HS-27A (cell line): Measurements from ENCODE around the gene AQP2.
"Not testable (repeated sequence)": the region's sequence is repeated elsewhere in the genome, so short reads cannot be mapped to it uniquely, and the experiment has no call there.

Source experiments
- DNase-seq: peaks from one replicate; pipeline ENCODE4 v3.0.0-alpha.2; 2012; ENCODE audit warnings: low read depth, missing footprints

Gene AQP2

DNA sequence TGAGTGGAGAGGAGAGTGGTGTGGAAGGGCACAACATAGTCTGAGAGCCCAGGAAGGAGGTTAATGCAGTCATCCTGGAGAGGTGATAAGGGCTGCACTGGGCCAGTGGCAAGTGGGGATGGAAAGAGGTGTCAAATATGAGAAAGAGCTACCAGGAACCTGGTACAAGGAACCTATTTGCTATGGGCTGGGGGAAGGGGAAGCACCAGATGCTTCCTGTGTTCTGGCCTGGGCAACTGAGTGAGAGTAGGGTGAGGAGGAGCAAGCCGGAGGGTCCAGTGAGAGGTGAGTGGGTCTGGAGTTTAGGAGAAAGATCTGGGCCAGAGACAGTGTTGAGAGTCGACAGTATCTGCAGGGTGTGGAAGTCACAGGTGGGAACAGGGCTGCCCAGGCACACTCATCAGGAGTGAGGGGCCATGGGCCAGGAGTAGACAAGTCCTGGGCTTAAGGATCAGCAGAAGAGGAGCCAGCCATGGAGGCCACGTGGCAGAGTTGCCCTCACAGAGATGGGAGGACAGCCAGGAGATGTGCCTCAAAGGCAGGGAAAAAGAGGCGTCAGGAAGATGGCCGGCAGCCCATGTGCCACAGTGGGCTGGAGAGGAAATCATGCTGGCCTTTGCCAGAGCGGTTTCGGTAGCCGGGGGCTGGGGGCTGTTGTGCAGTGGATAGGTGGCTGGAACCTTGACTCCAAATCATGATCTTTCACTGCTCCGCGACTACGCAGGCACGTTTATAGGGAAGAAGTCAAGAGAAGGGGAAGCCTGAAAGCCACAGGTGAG is 19.3 kb downstream of the AQP2 start:
- DNase-seq, result no peak

DNA sequence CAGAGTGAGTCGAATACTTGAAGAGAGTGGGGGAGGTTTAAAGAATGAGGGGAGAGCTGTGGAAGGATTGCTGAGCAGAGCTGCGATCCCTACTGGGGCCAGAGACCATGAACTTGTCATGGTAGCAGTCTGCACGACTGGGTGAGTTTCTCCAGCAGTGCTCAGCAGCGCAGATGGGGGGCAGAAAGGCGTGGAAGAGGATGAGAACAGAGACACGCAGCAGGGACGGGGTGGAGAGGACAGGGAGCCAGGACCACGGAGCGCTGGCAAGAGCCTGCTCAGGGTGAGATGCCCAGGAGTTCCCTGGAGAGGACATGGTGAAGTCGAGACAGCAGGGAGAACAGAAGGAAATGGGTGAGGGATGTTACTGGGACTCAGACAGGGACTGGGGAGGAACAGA is 20.1 kb downstream of the AQP2 start:
- no peak for DNase-seq

DNA sequence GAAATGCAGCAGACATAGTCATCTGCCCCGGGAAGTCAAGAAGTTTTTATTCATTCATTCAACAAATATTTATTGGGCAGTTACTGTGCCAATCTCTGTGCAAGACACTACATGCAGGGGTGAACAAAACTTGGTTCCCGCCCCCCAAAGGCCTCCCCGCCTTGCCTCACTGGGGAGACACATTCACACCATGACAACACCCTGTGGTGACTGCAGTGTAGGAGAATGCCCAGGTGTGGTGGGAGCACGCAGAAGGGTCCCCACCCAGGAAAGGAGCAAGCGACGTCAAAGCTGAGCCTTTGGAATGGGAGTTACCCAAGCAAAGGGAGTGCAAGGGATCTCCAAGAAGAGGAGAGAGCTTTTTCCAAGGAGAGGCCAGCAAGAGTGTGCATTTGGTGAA is 20.6 kb downstream of the AQP2 start:
- no peak for DNase-seq

DNA sequence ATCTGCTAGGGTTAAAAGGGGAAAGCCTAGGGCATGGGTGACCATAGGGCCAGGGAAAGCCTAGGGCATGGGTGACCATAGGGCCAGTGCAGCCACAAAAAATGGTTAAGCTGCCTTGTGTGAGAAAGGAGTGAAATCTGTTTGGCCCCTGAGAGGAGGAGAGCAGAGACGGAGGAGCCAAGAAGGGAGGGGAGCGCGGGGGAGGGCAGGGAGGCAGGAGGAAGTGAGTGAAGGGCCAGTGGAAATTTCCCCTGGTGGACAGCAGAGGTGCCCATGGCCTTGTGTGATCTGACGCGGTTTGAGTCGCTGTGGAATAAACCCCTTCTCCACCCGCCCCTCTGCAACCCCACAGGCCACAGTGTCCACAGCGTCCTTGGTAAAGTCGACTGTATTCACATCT is 21.6 kb downstream of the AQP2 start:
- DNase-seq, result no peak

DNA sequence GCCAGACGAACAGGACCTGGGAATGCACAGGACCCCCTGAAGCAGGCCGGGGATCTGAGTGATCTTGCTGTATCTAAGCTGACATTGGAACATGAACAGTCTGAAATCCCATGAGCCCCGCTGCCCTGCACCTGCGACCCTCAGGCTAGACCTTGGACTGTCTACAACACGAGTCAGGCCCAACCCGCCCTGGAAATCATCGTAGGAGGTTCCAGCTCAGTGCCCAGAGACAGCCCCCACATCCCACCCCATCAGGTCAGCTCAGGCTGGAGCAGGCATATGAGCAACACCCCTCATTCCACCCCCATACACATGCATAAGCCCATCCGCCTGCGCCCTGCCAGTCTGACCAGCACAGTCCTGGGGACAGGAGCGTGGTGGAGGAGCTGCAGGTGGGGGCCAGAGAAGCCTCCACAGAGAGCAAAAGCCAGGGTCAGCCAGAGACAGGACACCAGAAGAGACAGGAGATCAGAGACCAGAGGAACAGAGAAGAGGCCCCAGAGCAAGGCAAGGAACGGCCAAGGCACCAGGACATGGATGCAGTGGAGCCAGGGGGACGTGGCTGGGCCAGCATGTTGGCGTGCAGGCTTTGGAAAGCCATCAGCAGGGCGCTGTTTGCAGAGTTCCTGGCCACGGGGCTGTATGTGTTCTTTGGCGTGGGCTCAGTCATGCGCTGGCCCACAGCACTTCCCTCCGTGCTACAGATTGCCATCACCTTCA is 22.3 kb downstream of the AQP2 start, which contains the start of gene AQP6:
Gene AQP6 (plus strand): TSS at position 307 of the 720 bp plus-strand sequence. CDS start 227 bp downstream, at position 534.
- no peak for DNase-seq

DNA sequence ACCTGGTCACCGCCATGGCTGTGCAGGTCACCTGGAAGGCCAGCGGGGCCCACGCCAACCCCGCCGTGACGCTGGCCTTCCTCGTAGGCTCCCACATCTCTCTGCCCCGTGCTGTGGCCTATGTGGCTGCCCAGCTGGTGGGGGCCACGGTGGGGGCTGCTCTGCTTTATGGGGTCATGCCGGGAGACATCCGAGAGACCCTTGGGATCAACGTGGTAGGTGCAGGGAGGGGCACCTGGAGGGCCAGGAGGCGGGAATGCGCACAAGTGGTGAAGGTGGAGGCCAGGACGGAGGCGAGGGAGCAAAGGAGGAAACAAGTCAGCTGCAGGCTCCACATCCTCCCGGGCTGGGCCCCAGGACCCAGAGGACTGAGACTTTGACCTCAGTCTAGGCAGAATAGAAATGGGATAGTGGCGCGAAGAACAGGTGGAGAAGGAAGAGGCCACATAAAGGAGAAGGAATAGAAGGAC is 22.9 kb downstream of the AQP2 start:
- no peak for DNase-seq

DNA sequence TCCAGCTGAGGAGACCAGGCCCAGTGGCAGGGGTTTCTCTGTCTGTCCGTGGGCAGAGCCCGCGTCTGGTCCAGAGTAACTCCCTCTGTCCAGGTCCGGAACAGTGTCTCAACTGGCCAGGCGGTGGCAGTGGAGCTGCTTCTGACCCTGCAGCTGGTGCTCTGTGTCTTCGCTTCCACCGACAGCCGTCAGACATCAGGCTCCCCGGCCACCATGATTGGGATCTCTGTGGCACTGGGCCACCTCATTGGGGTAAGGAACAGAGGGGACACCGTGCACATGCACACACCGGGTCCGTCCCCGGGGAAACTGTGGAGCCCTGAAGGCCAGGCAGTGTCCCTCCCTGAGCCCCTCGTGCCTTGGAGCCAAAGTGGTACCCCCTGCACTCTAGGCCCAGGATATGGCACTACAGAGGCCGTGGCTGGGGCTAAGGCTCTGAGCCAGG is 23.7 kb downstream of the AQP2 start:
- DNase-seq, result no peak

DNA sequence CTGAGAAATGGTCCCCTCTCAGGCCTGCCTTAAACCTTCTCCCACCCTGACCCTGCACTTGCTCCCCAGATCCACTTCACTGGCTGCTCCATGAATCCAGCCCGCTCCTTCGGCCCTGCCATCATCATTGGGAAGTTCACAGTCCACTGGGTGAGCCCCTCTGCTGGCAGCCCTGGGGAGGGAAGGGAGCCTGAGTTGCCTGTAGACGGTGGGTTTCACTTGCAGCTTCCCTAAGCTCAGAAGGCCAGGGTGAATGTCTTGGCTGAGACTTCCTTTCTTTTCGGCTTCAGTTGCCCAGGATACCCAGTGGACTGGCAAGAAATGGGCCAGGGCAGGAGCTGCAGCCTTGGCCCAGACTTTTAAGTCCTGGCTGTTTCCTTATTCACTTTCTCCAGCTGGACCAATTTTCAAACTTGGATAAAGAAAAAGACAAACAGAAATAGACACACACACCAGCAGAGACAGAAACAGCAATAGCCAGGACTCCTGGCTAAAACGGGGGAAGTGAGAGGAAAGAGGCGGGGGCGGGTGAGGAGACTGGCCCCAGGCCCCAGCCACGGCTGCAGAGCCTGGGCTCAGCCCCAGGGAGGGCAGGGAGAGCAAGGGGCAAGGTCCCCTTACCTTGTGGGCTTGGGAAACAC is 24.3 kb downstream of the AQP2 start:
- no peak for DNase-seq

DNA sequence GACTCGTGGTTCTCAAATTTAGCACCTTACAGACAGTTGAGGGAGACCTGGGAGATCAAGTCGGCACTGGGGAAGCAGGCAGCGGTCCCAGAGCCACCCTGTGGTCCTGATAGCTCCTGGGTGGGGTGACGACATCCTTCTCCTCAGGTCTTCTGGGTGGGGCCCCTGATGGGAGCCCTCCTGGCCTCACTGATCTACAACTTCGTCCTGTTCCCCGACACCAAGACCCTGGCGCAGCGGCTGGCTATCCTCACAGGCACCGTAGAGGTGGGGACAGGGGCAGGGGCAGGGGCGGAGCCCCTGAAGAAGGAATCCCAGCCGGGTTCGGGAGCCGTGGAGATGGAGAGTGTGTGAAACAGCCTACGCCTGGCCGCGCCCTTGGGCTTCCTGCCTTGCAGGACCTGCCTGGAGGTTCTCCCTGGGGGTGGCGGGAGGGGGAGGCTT is 24.8 kb downstream of the AQP2 start:
- no peak for DNase-seq

DNA sequence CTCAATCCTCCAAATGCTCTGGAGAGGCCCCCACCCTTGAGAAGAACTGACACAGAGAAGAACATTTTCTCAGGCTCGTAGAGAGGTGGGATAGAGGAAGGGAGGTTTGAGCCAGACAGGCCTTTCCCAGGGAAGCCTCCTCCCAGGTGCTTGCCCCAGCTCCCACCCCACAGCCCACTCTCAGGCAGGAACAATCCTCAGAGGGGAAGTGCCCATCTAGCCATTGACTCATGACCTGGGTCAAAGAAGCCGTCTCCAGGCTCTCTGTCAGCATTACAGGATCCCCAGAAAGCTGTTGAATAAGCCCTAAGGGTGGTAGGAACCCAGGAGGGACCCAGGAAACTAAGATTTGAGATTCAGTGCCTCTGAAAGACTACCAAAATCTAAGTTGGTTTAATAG is 26.0 kb downstream of the AQP2 start:
- DNase-seq, result no peak

DNA sequence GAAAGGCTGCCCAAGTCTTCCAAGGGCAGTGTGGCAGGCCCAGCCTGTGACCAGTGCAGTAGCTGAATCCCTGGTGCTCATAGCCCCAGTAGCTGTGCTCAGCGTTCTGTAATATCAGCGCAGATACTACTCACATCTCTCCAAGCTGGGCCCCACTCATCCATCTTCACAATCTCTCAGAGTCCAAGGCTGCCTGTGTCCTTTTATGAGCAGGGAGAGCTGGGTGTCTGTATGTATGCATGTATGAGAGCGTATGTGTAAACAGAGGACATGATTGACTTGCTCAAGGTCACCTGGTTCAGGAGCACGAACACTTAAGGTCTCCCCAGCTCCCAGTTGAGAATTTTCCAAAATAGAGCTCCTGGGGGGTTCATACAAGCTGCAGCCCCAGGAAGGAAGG is 27.6 kb downstream of the AQP2 start:
- DNase-seq, result no peak

DNA sequence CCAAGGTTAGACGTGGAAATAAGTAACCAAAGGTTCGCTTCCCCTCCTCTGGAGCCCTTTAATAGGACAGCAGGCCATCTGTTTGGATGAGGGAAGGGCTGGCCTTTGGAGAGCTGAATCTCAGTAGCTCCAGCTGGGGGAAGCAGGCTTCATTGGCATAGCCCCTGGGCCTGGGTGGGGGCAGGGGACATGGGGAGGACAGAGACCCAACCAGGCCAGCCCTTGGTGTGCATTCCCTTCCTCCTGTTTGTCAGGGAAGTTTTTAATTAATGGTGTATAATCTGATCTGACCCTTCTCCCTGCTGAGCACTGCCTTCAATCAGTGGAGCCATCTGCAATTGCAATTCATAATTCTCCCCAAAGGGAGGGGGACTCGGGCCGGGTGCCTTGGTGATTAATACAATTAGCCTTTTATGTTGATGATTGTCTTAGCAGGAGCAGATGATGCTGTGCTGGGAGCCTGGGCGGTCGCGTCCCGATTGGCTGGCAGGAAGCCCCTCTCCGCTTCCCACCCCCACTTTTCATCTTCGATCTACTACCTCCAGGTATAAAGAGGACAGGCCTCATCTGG is 28.6 kb downstream of the AQP2 start:
- DNase-seq, result no peak

DNA sequence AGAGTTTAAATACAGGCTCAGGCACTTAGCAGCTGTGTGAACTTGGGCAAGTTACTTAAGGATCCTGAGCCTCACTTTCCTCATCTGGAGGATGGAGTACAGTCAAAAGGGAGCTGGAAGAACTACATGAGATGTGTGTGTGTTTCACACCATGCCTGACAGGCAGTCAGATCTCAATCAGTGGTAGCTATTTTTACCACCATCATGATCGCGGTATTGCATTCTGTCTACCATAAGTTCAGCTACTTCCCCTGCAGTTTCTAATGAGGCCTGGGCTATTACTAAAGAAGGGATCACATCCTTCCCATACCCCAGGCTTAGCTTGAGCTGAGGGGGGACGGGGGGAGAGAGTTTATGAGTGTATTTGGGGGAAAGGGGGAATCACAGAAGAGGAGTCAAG is 29.3 kb downstream of the AQP2 start:
- DNase-seq, result no peak

DNA sequence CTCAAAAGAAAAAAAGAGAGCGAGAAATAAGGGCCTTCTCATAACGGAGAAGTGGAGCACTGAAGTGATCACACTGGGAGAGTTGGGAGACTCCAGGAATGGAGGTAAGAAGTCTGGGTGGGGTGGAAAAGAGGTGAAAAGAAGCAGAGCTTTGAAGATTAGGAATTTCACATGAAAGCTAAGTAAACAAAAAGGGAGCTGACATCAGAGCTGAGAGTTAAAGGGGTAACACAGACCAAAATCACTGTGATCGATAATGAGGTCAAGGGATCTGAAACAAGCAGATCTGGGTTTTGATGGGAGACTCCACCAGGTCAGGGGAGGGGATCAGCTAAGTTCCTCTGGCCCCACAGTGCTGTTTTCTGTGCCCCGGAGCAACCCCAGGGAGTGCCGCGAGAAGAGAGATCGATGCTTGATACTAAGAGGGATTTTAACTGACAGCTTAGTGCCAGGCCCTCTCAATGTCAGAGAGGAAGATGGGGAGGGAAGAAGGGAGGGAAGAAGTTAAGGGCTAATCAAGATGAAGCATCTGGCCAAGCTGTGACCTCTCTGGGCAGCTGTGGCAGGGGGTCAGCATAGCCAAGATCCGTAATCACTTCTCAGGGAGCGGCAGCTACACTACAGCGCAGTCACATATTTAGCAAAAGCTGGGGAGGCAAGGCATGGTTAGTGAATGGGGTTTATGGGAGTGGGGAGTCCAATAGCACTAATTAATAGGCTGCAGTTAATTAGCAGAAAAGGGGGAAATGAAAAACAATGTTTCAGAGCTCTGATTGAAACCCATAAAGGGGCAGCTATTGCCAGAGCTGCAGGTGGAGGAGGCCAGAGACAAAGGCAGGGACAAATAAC is 30.2 kb downstream of the AQP2 start:
- no peak for DNase-seq

DNA sequence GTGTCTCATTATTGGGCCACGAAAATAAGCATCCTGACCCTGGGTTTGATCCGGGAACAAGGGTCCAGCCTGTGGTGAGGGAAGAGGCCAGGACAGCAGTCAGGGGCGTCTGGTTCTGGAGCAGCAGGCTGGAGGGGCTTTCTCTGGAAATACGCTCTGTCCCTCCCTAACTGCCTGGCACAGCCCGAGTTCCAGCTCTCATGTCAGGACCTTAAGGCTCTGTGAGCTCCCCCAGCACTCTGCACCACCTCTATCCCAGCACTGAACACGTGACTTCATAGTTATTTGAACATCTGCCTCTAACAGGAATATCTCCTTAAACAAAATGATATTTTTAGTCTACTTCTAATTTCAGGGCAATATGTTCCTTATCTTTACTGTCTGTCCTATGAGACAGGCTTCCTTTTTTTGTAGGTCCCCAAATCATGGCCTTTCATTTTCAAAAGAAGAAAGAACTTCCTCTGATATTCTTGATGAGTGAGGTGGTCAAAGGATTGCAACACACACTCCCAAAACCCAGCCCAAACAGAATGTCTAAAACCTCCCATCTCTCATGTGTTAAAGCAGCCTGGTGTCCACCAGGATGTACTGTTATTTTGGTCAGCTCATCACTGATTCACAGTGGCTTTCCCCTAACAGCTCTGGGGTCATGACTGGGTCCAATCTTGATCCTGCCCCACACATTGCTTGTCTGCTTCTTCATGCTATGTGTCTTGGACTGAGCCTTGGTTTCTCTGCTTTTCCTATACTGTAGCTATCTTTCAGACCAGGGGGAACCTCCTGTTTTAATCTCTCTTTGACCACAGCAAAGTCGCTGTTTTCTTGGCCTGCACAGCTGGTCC is 31.9 kb downstream of the AQP2 start:
- no peak for DNase-seq

DNA sequence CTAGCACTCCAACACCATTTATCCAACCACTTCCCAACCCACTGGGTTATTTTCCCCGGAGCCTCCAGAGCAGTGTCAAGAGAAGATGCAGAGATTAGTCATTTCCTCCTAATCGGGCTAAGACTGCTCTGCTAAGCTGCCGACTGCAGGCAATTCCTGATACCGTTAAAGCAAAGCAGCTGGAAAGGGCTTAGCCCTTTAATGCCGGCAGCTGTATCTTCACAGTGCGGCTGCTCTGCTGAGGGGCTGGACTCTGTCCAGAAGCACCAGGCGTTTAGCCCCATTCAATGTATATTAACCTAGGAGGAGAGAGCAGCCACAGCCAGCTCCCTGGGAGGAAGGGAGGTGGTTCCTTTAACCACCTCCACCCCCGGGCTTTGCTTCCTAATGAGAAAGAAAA is 33.4 kb downstream of the AQP2 start:
- no peak for DNase-seq

DNA sequence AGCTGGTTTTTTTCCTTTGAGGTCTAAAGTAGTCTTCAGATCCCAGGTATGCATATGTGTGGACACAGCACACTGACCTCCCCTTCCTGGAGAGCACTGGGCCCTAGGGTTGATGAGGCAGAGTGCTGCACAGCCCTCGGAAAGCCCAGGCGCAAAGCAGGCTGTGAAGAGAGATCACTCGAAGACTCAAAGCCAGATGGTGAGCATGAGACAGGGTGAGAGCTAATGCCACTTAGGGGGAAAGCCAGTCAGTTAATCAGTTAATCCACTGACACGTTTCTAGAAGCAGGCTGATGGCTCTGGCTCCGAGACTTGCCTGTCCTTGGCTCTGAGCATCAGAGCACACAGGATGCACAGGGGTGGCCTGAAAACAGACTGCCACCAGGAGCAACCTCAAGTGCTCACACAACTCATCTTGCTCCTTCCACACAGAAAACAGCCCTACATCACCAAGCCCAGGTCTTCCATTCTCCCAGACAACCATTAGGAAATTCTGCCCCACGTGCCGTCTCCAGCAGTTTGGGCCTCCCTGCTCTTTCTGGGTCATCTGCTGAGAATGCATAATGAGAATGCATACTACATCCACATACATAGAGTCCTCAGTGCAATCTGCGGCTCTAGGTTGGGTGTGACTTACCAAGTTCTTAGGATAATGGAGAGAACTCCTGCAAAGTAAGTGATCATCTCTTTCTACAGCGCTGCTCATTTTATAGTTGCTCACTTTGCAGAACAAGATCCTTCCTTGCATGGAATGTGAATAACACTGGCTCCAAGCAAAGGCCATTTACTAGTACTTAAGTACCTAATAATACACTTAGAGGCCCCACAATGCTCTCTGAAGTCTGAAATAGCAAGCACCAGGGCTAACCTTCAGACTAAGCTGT is 34.2 kb downstream of the AQP2 start:
- no peak for DNase-seq

DNA sequence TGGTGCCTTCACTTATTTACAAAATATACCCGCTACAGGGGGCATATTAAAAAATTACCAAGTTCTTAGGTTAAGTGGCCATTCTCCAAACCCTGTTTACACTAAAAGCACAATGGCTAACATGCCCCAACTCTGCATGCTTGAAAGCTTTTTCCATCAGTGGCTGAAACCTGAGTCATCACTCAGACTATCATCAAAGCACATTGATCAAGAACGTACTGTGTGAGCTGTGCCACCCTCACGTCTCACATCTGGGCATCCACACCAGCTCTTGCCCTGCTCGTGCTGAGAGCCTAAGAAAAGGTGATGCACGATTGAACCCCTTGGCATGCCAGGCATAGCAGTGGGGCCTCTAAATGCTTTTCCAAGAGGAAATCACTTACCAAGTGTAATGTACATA is 35.4 kb downstream of the AQP2 start:
- no peak for DNase-seq

DNA sequence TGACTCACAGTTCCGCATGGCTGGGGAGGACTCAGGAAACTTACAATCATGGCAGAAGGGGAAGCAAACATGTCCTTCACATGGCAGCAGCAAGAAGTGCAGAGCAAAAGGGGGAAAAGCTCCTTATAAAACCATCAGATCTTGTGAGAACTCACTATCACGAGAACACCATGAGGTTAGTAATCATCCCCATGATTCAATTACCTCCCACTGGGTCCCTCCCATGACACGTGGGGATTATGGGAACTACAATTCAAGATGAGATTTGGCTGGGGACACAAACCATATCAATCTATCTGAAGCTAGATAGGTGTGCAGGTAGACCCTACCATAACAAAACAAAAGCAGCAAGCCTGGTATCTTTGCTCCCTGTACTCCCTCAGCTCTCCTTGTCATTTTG is 35.9 kb downstream of the AQP2 start:
- DNase-seq, result not testable (repeated sequence)
